ENCODE data around the gene TXNDC11.
A peak's percentile ranks its signal among the peaks of the same experiment; 100 is the strongest.

The TXNDC11 gene

GRCh38 chr16:11752856-11753255, 10.2 kb upstream of the TXNDC11 start:
- DNase-seq = no peak

GRCh38 chr16:11750056-11750455, 7.4 kb upstream of the TXNDC11 start:
- DNase-seq = no peak

- DNase-seq = no peak
Observed at GRCh38 chr16:11748404-11749254, 6.0 kb upstream of the TXNDC11 start.

- no peak for DNase-seq
Observed at GRCh38 chr16:11747949-11748403, 5.3 kb upstream of the TXNDC11 start.

GRCh38 chr16:11744075-11744470, 1.4 kb upstream of the TXNDC11 start:
- no peak for DNase-seq

GRCh38 chr16:11743308-11744074, 834 bp upstream of the TXNDC11 start:
- DNase-seq = peak; percentile 65

GRCh38 chr16:11742093-11742535, 543 bp downstream of the TXNDC11 start:
- peak; percentile 49 for DNase-seq

- no peak for DNase-seq
Observed at GRCh38 chr16:11740567-11740966, 2.1 kb downstream of the TXNDC11 start.

- no peak for DNase-seq
Observed at GRCh38 chr16:11738742-11739544, 3.7 kb downstream of the TXNDC11 start.

- no peak for DNase-seq
Observed at GRCh38 chr16:11737713-11738112, 4.9 kb downstream of the TXNDC11 start.

GRCh38 chr16:11736903-11737302, 5.8 kb downstream of the TXNDC11 start:
- no peak for DNase-seq

- no peak for DNase-seq
Observed at GRCh38 chr16:11735787-11736186, 6.9 kb downstream of the TXNDC11 start.

- DNase-seq = no peak
Observed at GRCh38 chr16:11734653-11735043, 8.0 kb downstream of the TXNDC11 start.

GRCh38 chr16:11734025-11734652, 8.5 kb downstream of the TXNDC11 start:
- DNase-seq = no peak

- no peak for DNase-seq
Observed at GRCh38 chr16:11731222-11731621, 11.4 kb downstream of the TXNDC11 start.

GRCh38 chr16:11729787-11730186, 12.9 kb downstream of the TXNDC11 start:
- no peak for DNase-seq

- DNase-seq = no peak
Observed at GRCh38 chr16:11727796-11728543, 14.7 kb downstream of the TXNDC11 start.

- no peak for DNase-seq
Observed at GRCh38 chr16:11726008-11726407, 16.6 kb downstream of the TXNDC11 start.

- DNase-seq = no peak
Observed at GRCh38 chr16:11725457-11725856, 17.2 kb downstream of the TXNDC11 start.

GRCh38 chr16:11722468-11722808, 20.2 kb downstream of the TXNDC11 start:
- DNase-seq = no peak

GRCh38 chr16:11721781-11722467, 20.7 kb downstream of the TXNDC11 start:
- DNase-seq = no peak

Data from CD4-positive, alpha-beta T cell treated with Interleukin-21 for 1 hour (primary cell).